ENCODE measurements around the gene RNASE9.
"Not testable (repeated sequence)": the region's sequence is repeated elsewhere in the genome, so short reads cannot be mapped to it uniquely, and the experiment has no call there.

The RNASE9 gene

GRCh38 chr14:20560961-20561360 lies at the start of gene RNASE9:
RNASE9 (minus strand) TSS chr14:20561047.
- FAIRE-seq = no peak

GRCh38 chr14:20610002-20610765 lies 49.3 kb upstream of the RNASE9 start:
- no peak for FAIRE-seq

DNA sequence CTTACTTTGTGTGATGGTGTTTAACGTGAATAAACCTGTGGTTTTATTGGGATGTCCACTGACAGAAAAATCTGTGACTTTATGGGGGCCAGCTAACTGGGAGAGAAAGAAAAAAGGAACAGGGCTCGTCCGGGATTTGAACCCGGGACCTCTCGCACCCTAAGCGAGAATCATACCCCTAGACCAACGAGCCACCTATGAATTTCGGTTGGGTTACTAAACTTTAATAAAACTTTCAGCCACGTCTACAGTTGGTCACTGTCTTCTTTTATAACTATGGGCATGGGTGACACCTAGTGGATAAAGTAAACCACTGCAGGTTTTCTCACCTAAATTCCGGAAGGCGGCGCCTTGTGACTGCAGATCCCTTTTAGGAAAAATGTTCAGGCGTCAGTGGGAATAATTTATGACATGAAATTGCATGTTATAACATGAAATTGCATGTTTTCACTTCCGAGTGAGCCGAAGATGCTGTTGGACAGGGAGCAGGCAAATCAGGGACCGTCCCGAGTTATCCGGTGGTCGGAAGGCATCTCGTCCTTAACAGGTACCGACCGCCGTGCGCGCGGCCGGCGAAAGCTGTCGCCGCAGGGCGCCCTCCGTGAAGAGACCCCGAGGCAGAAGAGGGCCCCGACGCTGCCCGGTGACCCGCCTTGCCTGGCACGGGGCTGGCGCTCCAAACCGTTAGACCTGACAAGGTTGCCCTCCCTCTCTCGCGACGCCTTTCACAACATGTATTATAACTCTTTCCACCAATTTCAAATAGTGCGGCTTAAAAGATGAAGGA lies 48.6 kb upstream of the RNASE9 start:
- no peak for FAIRE-seq

GRCh38 chr14:20608383-20609110 lies 47.7 kb upstream of the RNASE9 start:
- FAIRE-seq = no peak

GRCh38 chr14:20607617-20608016 lies 46.8 kb upstream of the RNASE9 start:
- no peak for FAIRE-seq

DNA sequence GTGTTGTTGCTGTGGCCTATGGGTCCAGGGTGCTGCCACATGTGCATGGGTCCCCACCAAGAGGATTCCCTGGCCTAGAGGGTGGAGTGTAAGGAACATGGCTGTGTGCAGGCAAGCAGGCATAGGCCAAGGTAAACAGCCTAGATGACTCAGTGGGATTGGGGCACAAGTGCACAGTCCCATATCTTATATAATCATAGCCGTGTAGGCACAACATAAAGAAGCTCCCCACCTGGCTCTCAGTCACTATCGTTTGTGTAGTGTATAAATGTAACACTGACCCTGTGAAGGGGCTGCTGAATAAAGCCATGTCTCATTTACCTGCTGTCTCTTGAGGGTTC lies 46.0 kb upstream of the RNASE9 start:
- no peak for FAIRE-seq

DNA sequence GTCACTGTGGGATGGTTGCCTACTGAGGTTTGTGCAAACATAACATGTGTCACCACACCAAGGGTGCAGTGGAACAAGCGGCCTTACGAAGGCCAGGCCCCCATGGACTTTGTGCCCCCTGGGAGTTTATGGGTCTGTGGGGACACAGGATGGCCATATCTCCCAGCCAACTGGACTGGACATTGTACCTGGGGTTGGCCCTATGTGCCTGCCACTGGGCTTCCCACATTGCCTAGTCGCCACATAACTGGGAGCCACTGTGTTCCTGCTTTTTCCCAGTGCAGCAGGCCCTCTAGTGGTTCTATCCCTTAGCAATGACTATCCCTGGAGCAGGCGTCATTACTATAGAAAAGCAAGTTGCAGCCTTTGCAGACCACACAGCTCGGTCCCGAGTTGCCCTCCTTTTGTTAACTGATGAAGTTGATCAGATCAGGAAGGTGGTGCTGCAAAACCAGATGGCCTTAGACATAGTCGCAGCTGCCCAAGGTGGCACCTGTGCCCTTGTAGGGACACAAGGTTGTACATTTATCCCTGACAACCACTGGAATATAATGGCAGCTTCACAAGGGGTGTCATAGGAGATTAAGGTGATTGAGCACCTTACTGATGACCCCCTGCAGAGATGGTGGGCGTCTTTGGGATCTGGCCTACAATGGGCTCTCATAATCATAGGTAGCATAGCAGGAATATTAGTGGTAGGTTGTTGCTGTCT lies 45.5 kb upstream of the RNASE9 start:
- FAIRE-seq = no peak

- no peak for FAIRE-seq
These were observed 43.2 kb upstream of the RNASE9 start for GRCh38 chr14:20603813-20604690.

DNA sequence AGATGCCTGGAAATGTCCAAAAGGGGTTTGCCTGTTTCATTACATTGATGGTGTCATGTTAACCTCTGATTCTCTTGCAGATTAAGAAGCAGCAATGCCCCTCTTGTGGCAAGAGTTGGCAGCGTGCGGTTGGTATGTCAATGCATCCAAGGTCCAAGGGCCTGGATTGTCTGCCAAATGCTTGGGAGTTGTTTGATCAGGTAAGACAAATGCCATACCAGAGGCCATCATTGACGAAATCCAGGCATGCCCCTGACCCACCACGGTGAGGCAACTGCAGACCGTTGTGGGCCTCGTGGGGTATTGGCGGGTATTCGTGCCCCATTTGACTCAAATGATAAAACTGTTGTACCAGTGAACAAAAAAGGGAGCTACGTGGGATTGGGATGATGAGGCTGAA lies 41.7 kb upstream of the RNASE9 start:
- no peak for FAIRE-seq

DNA sequence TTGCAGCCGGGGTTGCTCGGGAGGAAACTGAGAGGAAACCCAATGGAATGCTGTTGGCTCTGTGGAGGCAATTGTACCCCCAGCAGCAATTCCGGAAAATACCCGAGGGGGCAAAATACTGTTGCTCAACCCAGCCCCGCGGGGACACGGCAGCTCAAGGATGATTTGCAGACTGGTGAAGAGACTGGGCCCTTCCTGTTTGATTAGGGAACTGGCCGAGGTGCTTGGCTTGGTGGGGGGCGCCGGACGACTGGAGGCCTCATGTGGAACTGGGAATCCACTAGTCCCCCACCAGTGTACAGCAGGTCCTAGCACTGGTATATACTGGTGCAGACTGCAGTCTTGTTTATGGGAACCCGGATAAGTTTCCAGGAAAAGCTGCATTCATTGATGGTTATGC lies 40.7 kb upstream of the RNASE9 start:
- no peak for FAIRE-seq

GRCh38 chr14:20597108-20597507 lies 36.3 kb upstream of the RNASE9 start:
- FAIRE-seq = no peak

GRCh38 chr14:20595726-20596125 lies 34.9 kb upstream of the RNASE9 start:
- not testable (repeated sequence) for FAIRE-seq

DNA sequence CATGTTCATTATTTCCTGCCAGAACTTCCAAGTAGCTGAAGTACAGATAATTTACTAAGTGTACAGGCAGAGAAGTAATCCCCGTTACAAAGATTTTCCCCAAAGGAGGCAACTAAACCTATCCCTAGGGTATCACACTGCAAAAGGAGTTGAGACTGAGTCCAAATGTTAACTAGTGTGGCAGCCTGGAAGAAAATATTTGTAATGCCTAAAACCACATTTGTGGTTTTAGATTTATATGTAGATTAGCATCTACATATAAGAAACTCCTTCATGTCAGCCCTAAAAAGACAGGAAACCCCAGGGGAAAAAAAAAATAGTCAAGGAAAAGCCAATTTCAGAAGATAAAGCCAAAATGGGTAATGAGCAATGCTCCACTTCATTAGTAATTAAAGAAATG lies 31.7 kb upstream of the RNASE9 start:
- no peak for FAIRE-seq

- FAIRE-seq = no peak
These were observed 30.4 kb upstream of the RNASE9 start, which contains the start of gene RNASE12 for GRCh38 chr14:20591235-20591634. RNASE12 (minus strand) TSS chr14:20591376; CDS start chr14:20590723, 653 bp downstream.

GRCh38 chr14:20587489-20588154 lies 26.8 kb upstream of the RNASE9 start, which contains the start of gene RNASE11:
RNASE11 (minus strand) TSS chr14:20588001.
- FAIRE-seq = no peak

DNA sequence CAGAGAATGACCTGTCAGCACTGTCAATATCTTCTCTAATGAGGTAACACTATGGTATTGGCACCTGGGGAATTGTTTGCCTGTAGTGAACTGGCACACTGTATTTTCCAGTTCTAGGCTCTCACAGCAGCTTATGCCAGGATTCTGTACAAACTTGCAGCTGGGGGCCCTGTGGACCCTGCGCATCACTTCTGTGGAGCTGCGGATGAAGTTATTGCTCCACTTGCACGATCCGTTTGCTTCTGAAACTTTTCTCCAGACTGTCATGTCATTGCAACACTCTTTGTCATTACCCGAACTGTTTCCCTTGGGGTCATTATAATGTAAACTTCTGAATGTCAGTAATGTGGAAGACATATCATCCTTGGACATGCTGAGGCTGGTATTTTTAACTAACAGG lies 23.1 kb upstream of the RNASE9 start:
- FAIRE-seq = no peak

GRCh38 chr14:20583142-20583541 lies 22.3 kb upstream of the RNASE9 start:
- no peak for FAIRE-seq

GRCh38 chr14:20580242-20580641 lies 19.4 kb upstream of the RNASE9 start:
- no peak for FAIRE-seq

DNA sequence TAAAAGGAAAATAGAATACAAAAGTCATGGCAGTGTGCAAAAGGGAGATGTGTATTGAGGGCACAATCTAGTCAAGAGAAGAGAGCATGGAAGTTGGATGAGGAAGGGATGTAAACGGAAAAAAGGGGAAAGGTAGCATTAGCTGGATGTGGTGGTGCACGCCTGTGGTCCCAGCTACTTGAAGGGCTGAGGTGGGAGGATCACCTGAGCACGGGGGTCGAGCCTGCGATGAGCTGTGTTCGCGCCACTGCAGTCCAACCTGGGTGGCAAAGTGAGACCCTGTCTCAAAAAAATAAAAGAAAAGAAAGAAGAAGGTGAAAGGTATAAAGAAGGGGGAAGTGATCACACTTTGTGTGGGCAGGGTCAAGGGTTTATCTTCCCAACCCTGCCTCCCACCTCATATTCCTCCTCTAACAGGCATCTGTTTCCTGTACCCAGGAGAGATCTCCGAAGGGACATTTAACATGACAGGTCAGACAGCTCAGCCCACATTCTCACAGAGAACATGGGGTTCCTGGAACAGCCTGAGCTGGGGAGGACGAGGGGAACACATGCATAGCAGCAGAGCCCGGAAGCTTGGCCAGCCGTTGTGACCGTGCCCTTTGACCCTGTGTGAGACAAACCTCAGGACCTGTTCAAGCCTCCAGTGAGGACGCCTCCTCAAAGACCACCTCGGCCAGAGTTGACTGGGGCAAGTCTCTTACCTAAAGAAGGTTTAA lies 18.1 kb upstream of the RNASE9 start:
- no peak for FAIRE-seq

- FAIRE-seq = no peak
These were observed 17.5 kb upstream of the RNASE9 start for GRCh38 chr14:20578325-20578724.
